PFSK-1 (cell line): Measurements from ENCODE around the gene IGSF23.

Experiments used
- FOXP2 ChIP-seq: optimal IDR thresholded peaks from 2 replicates; pipeline ENCODE3; 2011; ENCODE audit warnings: borderline replicate concordance, control low read depth, inconsistent platforms; ENCODE audit not compliant: insufficient read depth; ENCODE audit errors: extremely low read length, extremely low read depth
- POLR2AphosphoS5 ChIP-seq: IDR thresholded peaks from 2 replicates; pipeline ENCODE4 v1.6.1; 2012; ENCODE audit warnings: low read depth, mild to moderate bottlenecking, control low read depth, low read length, moderate library complexity
- SIN3A ChIP-seq: IDR thresholded peaks from 2 replicates; pipeline ENCODE4 v1.6.1; 2012; ENCODE audit warnings: mild to moderate bottlenecking, low read length, moderate library complexity, borderline replicate concordance; ENCODE audit not compliant: insufficient read depth
- TAF1 ChIP-seq: IDR thresholded peaks from 2 replicates; pipeline ENCODE4 v1.6.1; 2012; ENCODE audit warnings: low read length, control low read depth, borderline replicate concordance; ENCODE audit not compliant: insufficient read depth
- TF ChIP-seq, protein P1 (sequence below), 2 experiments: IDR thresholded peaks; 2 replicates each; pipeline versions ENCODE4 v1.6.1 to v1.8.0; 2011 to 2012; ENCODE audit warnings: low read depth in 2 of 2, low read length in 2 of 2, control low read depth in 1 of 2, inconsistent platforms in 1 of 2, mild to moderate bottlenecking in 1 of 2, moderate library complexity in 1 of 2; ENCODE audit not compliant: insufficient read depth in 1 of 2

IGSF23 gene

DNA sequence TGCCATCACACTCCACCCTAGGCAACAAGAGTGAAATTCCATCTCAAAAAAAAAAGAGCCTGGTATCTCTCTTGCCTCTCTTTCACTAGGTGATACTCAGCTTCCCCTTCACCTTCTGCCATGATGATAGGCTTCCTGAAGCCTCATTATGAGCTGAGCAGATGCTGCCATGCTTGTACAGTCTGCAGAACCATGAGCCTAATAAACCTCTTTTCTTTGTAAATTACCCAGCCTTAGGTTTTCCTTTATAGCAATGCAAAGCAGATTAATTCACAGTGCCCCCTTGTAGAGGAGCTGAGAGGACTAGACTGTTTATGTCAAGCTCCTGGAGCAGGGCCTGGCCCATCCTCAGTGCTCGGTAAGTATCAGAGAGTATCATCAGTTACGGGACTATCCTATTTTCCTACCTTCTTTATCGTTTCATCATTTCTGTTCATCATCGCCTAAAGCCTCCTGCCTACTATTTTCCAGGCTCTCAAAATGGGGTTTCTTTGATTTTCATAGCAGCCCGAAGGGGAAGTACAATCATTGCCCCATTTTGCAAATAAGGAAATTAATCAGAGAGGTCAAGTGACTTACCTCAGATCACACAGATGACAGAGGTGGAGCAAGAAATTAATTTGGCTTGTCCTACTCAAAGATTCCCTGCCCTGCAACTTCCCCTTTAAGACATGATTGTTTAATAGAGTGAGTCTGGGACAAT is 33.5 kb upstream of the IGSF23 start:
- TF ChIP-seq TAF1 = no peak
- no peak for TF ChIP-seq FOXP2
- no peak for TF ChIP-seq SIN3A
- TF ChIP-seq, protein P1, sequence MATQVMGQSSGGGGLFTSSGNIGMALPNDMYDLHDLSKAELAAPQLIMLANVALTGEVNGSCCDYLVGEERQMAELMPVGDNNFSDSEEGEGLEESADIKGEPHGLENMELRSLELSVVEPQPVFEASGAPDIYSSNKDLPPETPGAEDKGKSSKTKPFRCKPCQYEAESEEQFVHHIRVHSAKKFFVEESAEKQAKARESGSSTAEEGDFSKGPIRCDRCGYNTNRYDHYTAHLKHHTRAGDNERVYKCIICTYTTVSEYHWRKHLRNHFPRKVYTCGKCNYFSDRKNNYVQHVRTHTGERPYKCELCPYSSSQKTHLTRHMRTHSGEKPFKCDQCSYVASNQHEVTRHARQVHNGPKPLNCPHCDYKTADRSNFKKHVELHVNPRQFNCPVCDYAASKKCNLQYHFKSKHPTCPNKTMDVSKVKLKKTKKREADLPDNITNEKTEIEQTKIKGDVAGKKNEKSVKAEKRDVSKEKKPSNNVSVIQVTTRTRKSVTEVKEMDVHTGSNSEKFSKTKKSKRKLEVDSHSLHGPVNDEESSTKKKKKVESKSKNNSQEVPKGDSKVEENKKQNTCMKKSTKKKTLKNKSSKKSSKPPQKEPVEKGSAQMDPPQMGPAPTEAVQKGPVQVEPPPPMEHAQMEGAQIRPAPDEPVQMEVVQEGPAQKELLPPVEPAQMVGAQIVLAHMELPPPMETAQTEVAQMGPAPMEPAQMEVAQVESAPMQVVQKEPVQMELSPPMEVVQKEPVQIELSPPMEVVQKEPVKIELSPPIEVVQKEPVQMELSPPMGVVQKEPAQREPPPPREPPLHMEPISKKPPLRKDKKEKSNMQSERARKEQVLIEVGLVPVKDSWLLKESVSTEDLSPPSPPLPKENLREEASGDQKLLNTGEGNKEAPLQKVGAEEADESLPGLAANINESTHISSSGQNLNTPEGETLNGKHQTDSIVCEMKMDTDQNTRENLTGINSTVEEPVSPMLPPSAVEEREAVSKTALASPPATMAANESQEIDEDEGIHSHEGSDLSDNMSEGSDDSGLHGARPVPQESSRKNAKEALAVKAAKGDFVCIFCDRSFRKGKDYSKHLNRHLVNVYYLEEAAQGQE (IDR thresholded peaks at IDR 0.05; ENCODE audit: insufficient read depth in 1 of 2, low read depth in 2 of 2, low read length in 2 of 2) = no peak
- no peak for TF ChIP-seq POLR2AphosphoS5

DNA sequence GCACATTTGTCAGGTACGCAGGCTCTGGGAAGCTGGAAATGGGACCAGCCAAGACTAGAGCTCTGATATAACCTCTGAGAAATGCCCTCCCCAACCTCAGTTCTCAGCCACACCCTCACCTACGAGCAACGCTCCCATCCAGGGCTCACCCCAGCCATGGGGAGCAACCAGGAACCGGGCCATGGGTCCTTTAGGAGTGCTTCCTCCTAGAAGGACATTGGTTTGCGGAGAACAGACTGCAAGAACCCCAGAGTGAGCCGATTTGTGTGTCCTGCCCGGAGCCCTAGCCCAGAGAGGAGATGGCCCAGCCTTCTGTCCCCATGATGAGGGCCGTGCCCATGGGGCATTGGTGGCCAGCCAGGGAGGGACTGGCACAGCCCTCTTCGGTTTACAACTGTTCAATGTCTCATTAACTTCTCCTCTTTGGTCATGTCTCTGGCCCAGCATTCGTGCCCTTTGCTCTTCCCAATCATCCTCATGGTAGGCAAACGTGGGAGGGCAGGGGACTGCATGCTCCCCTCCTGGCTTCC is 32.9 kb upstream of the IGSF23 start:
- TF ChIP-seq POLR2AphosphoS5 (no peak), SIN3A (no peak), TAF1 (no peak), FOXP2 (no peak)
- TF ChIP-seq, protein P1 (IDR thresholded peaks at IDR 0.05; ENCODE audit: insufficient read depth in 1 of 2, low read depth in 2 of 2, low read length in 2 of 2) = no peak

DNA sequence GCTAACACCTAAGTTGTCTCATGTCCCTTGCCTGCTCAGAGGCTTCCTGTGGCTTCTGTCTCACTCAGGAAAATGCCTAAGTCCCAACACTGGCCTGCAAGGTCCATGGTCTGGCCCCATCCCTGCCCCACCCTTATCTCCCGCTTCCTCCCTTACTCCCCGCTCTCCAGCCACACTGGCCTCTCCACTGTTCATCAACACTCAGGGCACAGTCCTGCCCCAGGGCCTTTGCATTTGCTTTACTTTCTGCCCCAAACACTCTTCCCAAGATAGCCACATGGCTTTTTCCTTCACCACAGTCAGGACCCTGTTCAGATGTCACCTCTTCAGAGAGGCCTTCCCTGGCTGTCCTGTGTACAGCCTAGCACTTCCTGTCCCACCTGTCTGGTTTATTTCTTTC is 32.1 kb upstream of the IGSF23 start:
- TF ChIP-seq POLR2AphosphoS5 = no peak
- TF ChIP-seq TAF1 = no peak

DNA sequence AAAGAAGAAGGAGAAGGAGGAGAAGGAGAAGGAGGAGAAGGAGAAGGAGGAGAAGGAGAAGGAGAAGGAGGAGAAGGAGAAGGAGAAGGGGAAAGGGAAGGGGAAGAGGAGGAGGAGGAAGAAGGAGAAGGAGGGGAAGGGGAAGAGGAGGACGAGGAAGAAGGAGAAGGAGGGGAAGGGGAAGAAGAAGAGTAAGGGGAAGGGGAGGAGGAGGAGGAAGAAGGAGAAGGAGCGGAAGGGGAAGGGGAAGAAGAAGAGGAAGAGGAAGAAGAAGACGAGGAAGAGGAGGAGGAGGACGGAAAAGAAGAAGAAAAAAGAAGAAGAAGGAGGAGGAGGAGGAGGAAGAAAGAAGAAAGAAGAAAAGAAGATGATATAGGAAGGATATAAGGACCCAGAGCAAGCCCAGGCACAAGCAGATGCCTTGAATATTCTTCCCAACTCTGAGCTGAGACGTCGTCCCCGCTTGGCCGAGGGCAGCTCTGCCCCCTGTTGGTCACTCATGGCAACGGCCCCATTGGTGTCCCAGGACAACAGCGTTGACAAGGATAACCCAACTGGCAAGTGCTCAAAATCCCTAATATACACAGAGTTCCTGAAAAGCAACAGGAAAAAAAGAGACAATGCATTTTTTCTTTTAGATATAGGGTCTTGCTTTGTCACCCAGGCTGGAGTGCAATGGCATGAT is 30.6 kb upstream of the IGSF23 start:
- TF ChIP-seq POLR2AphosphoS5 (no peak), SIN3A (no peak), TAF1 (no peak), FOXP2 (no peak)
- TF ChIP-seq, protein P1 (IDR thresholded peaks at IDR 0.05; ENCODE audit: insufficient read depth in 1 of 2, low read depth in 2 of 2, low read length in 2 of 2) = no peak

DNA sequence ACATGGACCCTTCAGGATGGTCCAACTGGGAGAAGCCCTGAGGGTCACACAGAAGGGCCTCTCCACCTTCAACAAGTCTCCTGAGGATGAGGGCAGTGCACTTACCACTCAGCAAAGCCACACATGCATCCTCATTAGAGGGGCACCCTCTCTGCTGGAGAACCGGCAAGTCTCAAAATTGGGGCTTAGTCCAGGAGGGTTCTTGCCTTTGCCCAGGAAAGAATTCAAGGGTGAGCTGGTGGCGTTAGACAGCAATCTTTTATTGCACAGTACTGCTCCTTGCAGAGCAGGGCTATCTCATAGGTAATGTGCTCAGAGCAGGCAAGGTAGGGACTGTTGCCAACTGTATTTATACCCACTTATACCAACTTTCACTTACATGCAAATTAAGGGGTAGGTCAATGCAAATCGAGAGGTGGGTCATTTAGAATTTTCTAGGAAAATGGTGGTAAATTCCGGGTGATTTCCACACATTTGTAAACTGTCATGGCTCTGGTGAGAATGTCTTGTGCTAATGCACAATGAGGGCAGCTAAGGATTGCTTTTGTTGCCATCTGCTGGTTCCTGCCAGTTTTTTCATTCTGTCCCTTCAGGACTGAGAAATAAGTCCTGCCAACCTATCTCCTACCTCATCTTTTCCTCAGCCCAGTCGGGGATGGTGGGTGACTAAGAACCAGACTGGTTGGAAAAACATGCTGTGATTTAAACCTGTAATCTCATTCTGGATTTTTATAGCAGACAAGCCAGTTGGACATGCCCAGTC is 27.8 kb upstream of the IGSF23 start:
- no peak for TF ChIP-seq POLR2AphosphoS5
- TF ChIP-seq, protein P1 (IDR thresholded peaks at IDR 0.05; ENCODE audit: insufficient read depth in 1 of 2, low read depth in 2 of 2, low read length in 2 of 2) = no peak
- no peak for TF ChIP-seq TAF1
- no peak for TF ChIP-seq FOXP2
